Epithelial cell of proximal tubule (primary cell): Measurements from ENCODE around the gene TBC1D7. TPM values are rescaled to one million over a fixed set of nuclear protein-coding genes. Genes with fewer than 3 reads are reported as not detected.

Experiments used
- DNase-seq: peaks from one replicate; pipeline ENCODE4 v3.0.0-alpha.2; 2011; ENCODE audit warnings: low read depth
- H3K4me3 ChIP-seq: 2 replicates; pipeline ENCODE4 v1.5.1; 2011; ENCODE audit warnings: low read depth, mild to moderate bottlenecking, low read length
- CTCF ChIP-seq: conservative IDR thresholded peaks from 2 replicates; pipeline ENCODE4 v1.5.1; 2012; ENCODE audit warnings: low read depth, mild to moderate bottlenecking, low read length
- total RNA-seq: library from RNA; depleted of rRNA; stranded (reverse); fragments of >200 nt; gene quantifications from 2 replicates; pipeline ENCODE4 v1.2.3, GENCODE V29; 2015

TBC1D7 gene
- total RNA-seq, 1 donor from 2014 or later: 20.3 TPM

- no peak overlapping the region for H3K4me3 ChIP-seq
- TF ChIP-seq CTCF: no peak
- DNase-seq: no peak
Measured at GRCh38 chr6:13372076-13372475, 43.7 kb upstream of the TBC1D7 start.

- H3K4me3 ChIP-seq: no peak overlapping the region
- no peak for DNase-seq
- no peak for TF ChIP-seq CTCF
Measured at GRCh38 chr6:13371421-13372072, 43.2 kb upstream of the TBC1D7 start.

DNA sequence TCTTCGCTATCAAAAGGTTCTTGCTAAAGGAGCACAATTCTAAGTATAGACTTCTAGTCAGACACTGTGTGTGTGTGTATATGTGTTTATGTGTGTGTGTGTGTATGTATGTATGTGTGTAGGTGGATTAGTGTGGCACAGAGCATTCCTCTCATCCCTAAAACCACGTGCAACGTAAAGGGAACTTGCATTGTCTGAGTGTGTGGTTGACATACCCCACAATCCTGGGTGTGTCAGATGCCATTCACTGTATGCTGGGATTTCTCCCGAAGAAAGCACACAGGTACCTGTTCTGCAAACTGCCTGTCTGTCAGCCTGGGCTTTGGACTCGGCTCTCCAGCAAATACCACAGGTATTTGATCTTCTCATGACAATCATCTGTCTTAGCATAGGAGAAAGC is 42.3 kb upstream of the TBC1D7 start:
- no peak for DNase-seq
- TF ChIP-seq CTCF: no peak
- no peak overlapping the region for H3K4me3 ChIP-seq

GRCh38 chr6:13369591-13369990 is 41.3 kb upstream of the TBC1D7 start:
- DNase-seq: no peak
- TF ChIP-seq CTCF: no peak
- no peak overlapping the region for H3K4me3 ChIP-seq

GRCh38 chr6:13368731-13369115 is 40.4 kb upstream of the TBC1D7 start:
- no peak for DNase-seq
- no peak for TF ChIP-seq CTCF

GRCh38 chr6:13368079-13368730 is 39.9 kb upstream of the TBC1D7 start:
- no peak for TF ChIP-seq CTCF
- H3K4me3 ChIP-seq: no peak overlapping the region
- DNase-seq: no peak

More at GRCh38 chr6:13368731-13369115, 40.4 kb upstream of the TBC1D7 start:
- no peak overlapping the region for H3K4me3 ChIP-seq

DNA sequence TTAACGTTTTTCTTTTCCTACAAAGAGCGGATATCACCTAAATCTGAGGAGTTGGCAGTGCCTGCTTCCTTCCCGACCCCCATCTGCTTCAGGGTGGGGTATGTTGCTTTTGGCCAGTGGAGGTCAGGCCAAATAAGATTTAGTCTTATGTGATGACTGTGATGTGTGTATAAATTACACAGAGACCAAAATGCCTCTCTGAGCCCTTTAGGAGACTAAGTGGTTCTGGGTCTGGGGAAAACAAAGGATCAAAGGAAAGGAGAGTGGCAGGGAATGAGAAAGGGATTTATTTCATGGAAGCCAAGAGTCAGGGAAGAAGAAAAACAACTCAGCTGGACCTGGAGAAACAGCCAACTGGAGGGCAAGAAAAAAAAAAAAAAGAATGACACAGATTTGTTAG is 39.1 kb upstream of the TBC1D7 start:
- TF ChIP-seq CTCF: no peak
- no peak for DNase-seq
- no peak overlapping the region for H3K4me3 ChIP-seq
